Medulla oblongata (tissue), 1 donor: ENCODE data around the gene FKBP1A.
A peak's percentile ranks its signal among the peaks of the same experiment; 100 is the strongest.
"Not testable (repeated sequence)": the region's sequence is repeated elsewhere in the genome, so short reads cannot be mapped to it uniquely, and the experiment has no call there.

ENCODE experiments used
- DNase-seq: peaks from one replicate; pipeline ENCODE4 v3.0.0-alpha.2; 2015; ENCODE audit errors: extremely low spot score

The FKBP1A gene

GRCh38 chr20:1364106-1364505, 28.7 kb downstream of the FKBP1A start:
- no peak for DNase-seq

- DNase-seq, result no peak
These were observed 29.3 kb downstream of the FKBP1A start for GRCh38 chr20:1363522-1363921.

- DNase-seq, result no peak
These were observed 30.4 kb downstream of the FKBP1A start for GRCh38 chr20:1362484-1362883.

- no peak for DNase-seq
These were observed 32.6 kb downstream of the FKBP1A start for GRCh38 chr20:1360094-1360846.

- no peak for DNase-seq
These were observed 34.8 kb downstream of the FKBP1A start for GRCh38 chr20:1357921-1358671.

- no peak for DNase-seq
These were observed 38.9 kb downstream of the FKBP1A start for GRCh38 chr20:1353956-1354355.

GRCh38 chr20:1346315-1346969, 46.4 kb downstream of the FKBP1A start:
- no peak for DNase-seq

- DNase-seq, result no peak
These were observed 47.1 kb downstream of the FKBP1A start for GRCh38 chr20:1345756-1346093.

GRCh38 chr20:1345030-1345755, 47.7 kb downstream of the FKBP1A start:
- no peak for DNase-seq

GRCh38 chr20:1343446-1344124, 49.3 kb downstream of the FKBP1A start:
- not testable (repeated sequence) for DNase-seq

GRCh38 chr20:1341561-1342265, 51.1 kb downstream of the FKBP1A start:
- no peak for DNase-seq

GRCh38 chr20:1338801-1339200, 54.1 kb downstream of the FKBP1A start:
- DNase-seq, result no peak

- DNase-seq, result no peak
These were observed 54.8 kb downstream of the FKBP1A start for GRCh38 chr20:1338096-1338495.

GRCh38 chr20:1337441-1337840, 55.4 kb downstream of the FKBP1A start:
- no peak for DNase-seq

GRCh38 chr20:1336699-1337367, 56.0 kb downstream of the FKBP1A start:
- DNase-seq, result peak; percentile 50

GRCh38 chr20:1335961-1336698, 56.7 kb downstream of the FKBP1A start:
- DNase-seq, result no peak

GRCh38 chr20:1334761-1335160, 58.1 kb downstream of the FKBP1A start:
- DNase-seq, result no peak

- no peak for DNase-seq
These were observed 58.5 kb downstream of the FKBP1A start for GRCh38 chr20:1334370-1334731.

- DNase-seq, result no peak
These were observed 59.1 kb downstream of the FKBP1A start for GRCh38 chr20:1333462-1334369.
